Sigmoid colon (tissue), 7 donors: ENCODE data around the gene THRB. TPM values are rescaled to one million over a fixed set of nuclear protein-coding genes. Genes with fewer than 3 reads are reported as not detected.

Experiments
- DNase-seq: peaks from one replicate; pipeline ENCODE4 v3.0.0-alpha.2; 2019
- H3K27ac ChIP-seq, 4 donors: fragments of 200-600 bp; sonication (generic); one replicate each; pipeline ENCODE4 v1.5.1; 2016 to 2019; ENCODE audit warnings: mild to moderate bottlenecking in 1 of 4
- H3K27me3 ChIP-seq, 3 donors: fragments of 200-600 bp; sonication (generic); one replicate each; pipeline ENCODE4 v1.5.1; 2019; ENCODE audit warnings: mild to moderate bottlenecking in 1 of 3
- H3K36me3 ChIP-seq, 4 donors: fragments of 200-600 bp; sonication (generic); one replicate each; pipeline ENCODE4 v1.5.1; 2016 to 2019
- H3K4me1 ChIP-seq, 4 donors: fragments of 200-600 bp; sonication (generic); one replicate each; pipeline ENCODE4 v1.5.1; 2017 to 2019
- H3K4me3 ChIP-seq, 4 donors: fragments of 200-600 bp; sonication (generic); one replicate each; pipeline ENCODE4 v1.5.1; 2017 to 2019; ENCODE audit warnings: mild to moderate bottlenecking in 2 of 4, moderate library complexity in 1 of 4
- H3K9me3 ChIP-seq, 4 donors: fragments of 200-600 bp in 3 of 4; sonication (generic) in 3 of 4; one replicate each; pipeline versions ENCODE4 v1.5.1 to v1.6.1; 2013 to 2019
- EP300 ChIP-seq, 4 donors: sonication (generic); formaldehyde crosslinking; IDR thresholded peaks; one replicate each; pipeline ENCODE4 v1.6.1; 2017; ENCODE audit warnings: antibody characterized with exemption in 4 of 4
- POLR2A ChIP-seq, 2 donors: fragments of 450-650 bp; IDR thresholded peaks; one replicate each; pipeline ENCODE4 v1.6.1; 2016; ENCODE audit warnings: antibody characterized with exemption in 2 of 2, mild to moderate bottlenecking in 2 of 2, moderate library complexity in 2 of 2
- POLR2AphosphoS5 ChIP-seq, 4 donors: sonication (generic); formaldehyde crosslinking; IDR thresholded peaks; one replicate each; pipeline ENCODE4 v1.6.1; 2017; ENCODE audit warnings: antibody characterized with exemption in 4 of 4
- WGBS, 2 donors: extraction: QIAGEN DNeasy Blood & Tissue Kit; methylation state at CpG; one replicate each; pipeline ENCODE4 v1.1.7; 2013; 5-methylcytosine and 5-hydroxymethylcytosine counted together
- intact Hi-C: fragments of 100-400 bp; cut with DNase I; formaldehyde crosslinking; loops from one replicate; pipeline ENCODE4 v1.15.1; 2023
- polyA plus RNA-seq, 3 donors: library from polyadenylated mRNA; stranded (reverse); fragments of 200-250 nt; gene quantifications; one replicate each; pipeline ENCODE4 v1.2.3, GENCODE V29; 2013
- total RNA-seq, 4 donors: library from RNA; depleted of rRNA; stranded (reverse); fragments of >200 nt; gene quantifications; one replicate each; pipeline ENCODE4 v1.1.0, GENCODE V29; 2016
- TF ChIP-seq, protein P1 (sequence below), 4 experiments: fragments of 450-650 bp in 3 of 4; fragments of 200-600 bp in 1 of 4; IDR thresholded peaks; one replicate each; pipeline ENCODE4 v1.5.1; 2016 to 2019; ENCODE audit warnings: antibody characterized with exemption in 4 of 4, mild to moderate bottlenecking in 3 of 4, moderate library complexity in 2 of 4
- donor health status: healthy with polysubstance abuse.
- donor health status: Bipolar disorder and iron deficiency.
- donor health status: healthy.

Gene THRB
- total and polyA plus RNA-seq, 7 donors, result 7.2 to 49.5 (median 29.7) TPM

GRCh38 chr3:24363242-24363641 lies 131.4 kb downstream of the THRB start:
- Histone ChIP-seq H3K9me3 (no peaks in the 10 kb centered on the region), H3K4me3 (no peak overlapping the region), H3K27me3 (no peaks in the 10 kb centered on the region), H3K27ac (peak overlapping the region in 2 of 4 donors; percentile 18 to 20), H3K36me3 (no peaks in the 10 kb centered on the region), H3K4me1 (peaks cover 0 to 55% (median 34%) of the 10 kb centered on the region in 4 donors)
- DNase-seq, result no peak
- TF ChIP-seq POLR2A (IDR thresholded peaks at IDR 0.05), result no peak
- TF ChIP-seq, protein P1, sequence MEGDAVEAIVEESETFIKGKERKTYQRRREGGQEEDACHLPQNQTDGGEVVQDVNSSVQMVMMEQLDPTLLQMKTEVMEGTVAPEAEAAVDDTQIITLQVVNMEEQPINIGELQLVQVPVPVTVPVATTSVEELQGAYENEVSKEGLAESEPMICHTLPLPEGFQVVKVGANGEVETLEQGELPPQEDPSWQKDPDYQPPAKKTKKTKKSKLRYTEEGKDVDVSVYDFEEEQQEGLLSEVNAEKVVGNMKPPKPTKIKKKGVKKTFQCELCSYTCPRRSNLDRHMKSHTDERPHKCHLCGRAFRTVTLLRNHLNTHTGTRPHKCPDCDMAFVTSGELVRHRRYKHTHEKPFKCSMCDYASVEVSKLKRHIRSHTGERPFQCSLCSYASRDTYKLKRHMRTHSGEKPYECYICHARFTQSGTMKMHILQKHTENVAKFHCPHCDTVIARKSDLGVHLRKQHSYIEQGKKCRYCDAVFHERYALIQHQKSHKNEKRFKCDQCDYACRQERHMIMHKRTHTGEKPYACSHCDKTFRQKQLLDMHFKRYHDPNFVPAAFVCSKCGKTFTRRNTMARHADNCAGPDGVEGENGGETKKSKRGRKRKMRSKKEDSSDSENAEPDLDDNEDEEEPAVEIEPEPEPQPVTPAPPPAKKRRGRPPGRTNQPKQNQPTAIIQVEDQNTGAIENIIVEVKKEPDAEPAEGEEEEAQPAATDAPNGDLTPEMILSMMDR (IDR thresholded peaks at IDR 0.05), result no peak
- no peak for TF ChIP-seq EP300 (IDR thresholded peaks at IDR 0.05)
- TF ChIP-seq POLR2AphosphoS5 (IDR thresholded peaks at IDR 0.05), result no peak
- WGBS, 2 donors, result 2 to 28% methylated on average over 1 of the region's 1 CpG
- intact Hi-C loops, result no loop called here

DNA sequence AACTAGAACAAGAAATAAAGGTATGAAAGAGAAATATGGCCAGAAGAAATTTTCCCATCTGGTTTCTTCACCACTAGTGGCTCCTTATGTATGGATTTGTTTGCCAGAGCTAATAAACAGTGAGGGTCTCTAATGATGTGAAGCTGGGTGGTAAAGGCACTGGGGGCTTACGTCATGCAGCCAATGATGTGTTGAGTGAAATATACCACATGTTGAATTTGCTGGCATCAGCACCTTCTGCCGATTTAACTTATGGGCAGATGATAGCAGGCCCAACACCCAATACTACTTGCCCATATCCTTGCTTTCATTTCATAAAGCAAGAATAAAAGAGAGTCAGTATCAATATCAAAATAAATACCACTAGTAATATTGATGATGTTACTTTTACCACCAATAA lies 133.0 kb downstream of the THRB start:
- Histone ChIP-seq H3K27ac (no peak overlapping the region), H3K36me3 (no peaks in the 10 kb centered on the region), H3K27me3 (no peaks in the 10 kb centered on the region), H3K4me3 (no peak overlapping the region), H3K9me3 (no peaks in the 10 kb centered on the region), H3K4me1 (peaks cover 0 to 52% (median 39%) of the 10 kb centered on the region in 4 donors)
- no peak for DNase-seq
- no peak for TF ChIP-seq EP300 (IDR thresholded peaks at IDR 0.05)
- no peak for TF ChIP-seq POLR2AphosphoS5 (IDR thresholded peaks at IDR 0.05)
- TF ChIP-seq, protein P1 (IDR thresholded peaks at IDR 0.05), result no peak
- no peak for TF ChIP-seq POLR2A (IDR thresholded peaks at IDR 0.05)
- intact Hi-C loops, result no loop called here
- WGBS, 2 donors, result 95% methylated on average over 2 of the region's 2 CpGs

DNA sequence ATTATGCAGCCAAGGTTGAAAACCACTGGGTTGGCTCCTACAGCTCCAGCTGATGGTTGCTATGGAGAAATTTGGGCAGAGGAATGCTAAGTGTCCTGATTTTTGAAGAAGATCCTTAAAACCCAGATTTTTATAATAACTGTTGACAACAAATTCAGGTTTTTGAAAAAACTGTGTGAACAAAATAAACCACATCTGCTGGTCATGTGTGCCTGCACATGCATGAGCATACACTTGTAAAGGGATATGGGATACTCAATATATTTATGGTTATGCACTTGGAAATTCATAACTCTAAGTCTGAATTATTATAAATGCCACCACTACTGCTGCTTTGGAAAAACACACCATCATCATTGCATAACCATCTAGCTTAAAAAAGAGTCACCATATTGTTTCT lies 133.7 kb downstream of the THRB start:
- no peaks in the 10 kb centered on the region for H3K27me3 ChIP-seq
- no peak overlapping the region for H3K27ac ChIP-seq
- TF ChIP-seq EP300 (IDR thresholded peaks at IDR 0.05), result no peak
- TF ChIP-seq, protein P1 (IDR thresholded peaks at IDR 0.05), result no peak
- TF ChIP-seq POLR2A (IDR thresholded peaks at IDR 0.05), result no peak
- no peak for TF ChIP-seq POLR2AphosphoS5 (IDR thresholded peaks at IDR 0.05)
- no peaks in the 10 kb centered on the region for H3K36me3 ChIP-seq
- DNase-seq, result no peak
- intact Hi-C loops, result no loop called here
- no peaks in the 10 kb centered on the region for H3K9me3 ChIP-seq
- no peak overlapping the region for H3K4me3 ChIP-seq
- peaks cover 0 to 49% (median 38%) of the 10 kb centered on the region in 4 donors for H3K4me1 ChIP-seq

DNA sequence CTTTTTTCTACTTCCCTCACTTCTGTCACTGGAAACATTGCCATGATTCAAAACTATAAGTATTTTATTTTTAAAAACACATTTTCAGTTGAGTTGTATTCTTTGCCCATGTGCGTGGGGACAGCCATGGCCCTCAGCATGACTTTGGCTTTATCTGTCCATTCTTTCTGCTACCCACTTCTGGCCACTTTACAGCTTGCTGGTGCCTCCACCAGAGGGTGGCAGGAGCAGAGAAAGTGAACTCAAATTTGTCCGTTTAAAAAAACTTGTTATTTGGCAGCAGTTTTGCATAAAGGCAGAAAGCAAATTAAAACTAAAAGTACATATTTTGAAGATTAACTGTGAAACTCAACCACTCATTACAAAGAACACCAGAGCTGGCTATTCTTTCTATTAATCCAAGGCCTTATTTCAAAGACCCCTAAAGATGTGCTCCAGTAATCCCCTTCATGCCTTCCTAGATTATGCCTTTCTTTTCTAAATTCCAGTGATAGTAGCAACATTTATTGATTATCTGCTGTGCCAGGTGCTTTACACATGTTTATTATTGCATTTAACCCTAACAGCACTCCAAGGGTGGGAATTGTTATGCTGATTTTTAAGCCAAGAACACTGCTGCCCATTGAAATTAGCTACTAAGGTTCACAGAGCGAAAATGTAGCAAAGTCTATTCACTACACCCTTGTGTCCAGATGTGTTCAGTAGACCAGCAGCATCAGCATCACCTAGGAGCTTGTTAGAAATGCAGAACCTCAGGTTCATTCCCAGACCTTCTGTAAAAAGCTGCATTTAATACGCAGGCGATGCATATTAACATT lies 134.8 kb downstream of the THRB start:
- WGBS, 2 donors, result 77 to 78% methylated on average over 5 of the region's 5 CpGs
- no peak for DNase-seq
- H3K36me3 ChIP-seq, result no peaks in the 10 kb centered on the region
- intact Hi-C loops, result no loop called here
- H3K27me3 ChIP-seq, result no peaks in the 10 kb centered on the region
- no peaks in the 10 kb centered on the region for H3K9me3 ChIP-seq
- peaks cover 0 to 38% (median 29%) of the 10 kb centered on the region in 4 donors for H3K4me1 ChIP-seq
- no peak overlapping the region for H3K4me3 ChIP-seq
- TF ChIP-seq EP300 (IDR thresholded peaks at IDR 0.05), result no peak
- no peak for TF ChIP-seq POLR2AphosphoS5 (IDR thresholded peaks at IDR 0.05)
- TF ChIP-seq, protein P1 (IDR thresholded peaks at IDR 0.05), result peak in 1 of 4 experiments; percentile 8
- H3K27ac ChIP-seq, result peak overlapping the region in 1 of 4 donors; percentile 6
